Measurements from ENCODE around the gene ZCCHC8. TPM values are rescaled to one million over a fixed set of nuclear protein-coding genes. Genes with fewer than 3 reads are reported as not detected.

The ZCCHC8 gene
- total RNA-seq, 1 experiment from 2014 or later: 40.1 TPM

- ChIA-PET CTCF (interaction anchor here (1.1 to 3.0 kb wide), 2 partner anchors 16 to 22 kb away, joined by 5 to 20 read pairs; no protein-coding TSS in a partner anchor), POLR2A (interaction anchor here (1.0 to 6.8 kb wide), 4 partner anchors 16 to 196 kb away, joined by 4 to 52 read pairs (median 6); partner anchors contain the start of gene DIABLO)
- Histone ChIP-seq H3K4me1 (peaks cover 41% of the 10 kb centered on the region), H3K9me3 (no peaks in the 10 kb centered on the region), H3K27me3 (replicated peaks; ENCODE audit: control insufficient read depth, insufficient read depth, low read length) (no peaks in the 10 kb centered on the region), H3K36me3 (ENCODE audit: control insufficient read depth, insufficient read depth, low read length) (no peaks in the 10 kb centered on the region), H3K4me3 (ENCODE audit: low read depth, low read length) (peak within 1 kb of the TSS; percentile 66)
- no peaks in the 10 kb centered on the region for H3K27me3 Mint-ChIP-seq (ENCODE audit: insufficient read depth, unreplicated experiment)
- peak within 1 kb of the TSS; percentile 89 for H3K4me3 Mint-ChIP-seq (ENCODE audit: unreplicated experiment)
- peak within 1 kb of the TSS; percentile 91 for H3K27ac Mint-ChIP-seq (ENCODE audit: unreplicated experiment)
- peaks cover 20% of the 10 kb centered on the region for H3K36me3 Mint-ChIP-seq (ENCODE audit: insufficient read depth, unreplicated experiment)
- peaks cover 14% of the 10 kb centered on the region for H3K4me1 Mint-ChIP-seq (ENCODE audit: low read depth, unreplicated experiment)
- DNase-seq: peak; percentile 81 to 86
- intact Hi-C loops (cut with micrococcal nuclease; ENCODE audit: unreplicated experiment): loop anchor here (1.0 kb wide), 1 partner anchor 16 kb away; no protein-coding TSS in a partner anchor
- no TSS peak for BruUV-seq (replicated peaks)
- H3K9me3 Mint-ChIP-seq (ENCODE audit: unreplicated experiment): no peaks in the 10 kb centered on the region
- peak; percentile 35 to 55 for TF ChIP-seq CTCF (IDR thresholded peaks at IDR 0.05; ENCODE audit: insufficient read depth in 1 of 2, low read depth in 1 of 2, low read length in 1 of 2, severe bottlenecking in 1 of 2, unreplicated experiment in 1 of 2)
Measured at GRCh38 chr12:122421821-122422729, 78.7 kb downstream of the ZCCHC8 start, which contains the start of gene CLIP1. Gene CLIP1, minus strand, starts transcription at chr12:122422669. Its CDS starts 42,217 bp downstream, at chr12:122380452.

Other genes starting within 250 kb of the ZCCHC8 start
- gene VPS33A, start 234.4 kb downstream of the ZCCHC8 start, total RNA-seq (2022): 34.9 and 36.5 TPM in 2 replicates
- gene CLIP1, start 78.3 kb downstream of the ZCCHC8 start, total RNA-seq (2022): 80.9 and 85.0 TPM in 2 replicates
- gene RSRC2, start 26.0 kb upstream of the ZCCHC8 start, total RNA-seq (2022): 77.9 and 79.0 TPM in 2 replicates
- 55.8 and 57.0 TPM in 2 replicates for gene KNTC1, start 26.3 kb upstream of the ZCCHC8 start, total RNA-seq (2022)
- 0.16 and 0.18 TPM in 2 replicates for gene HCAR2, start 202.4 kb upstream of the ZCCHC8 start, total RNA-seq (2022)
- gene HCAR3, start 215.9 kb upstream of the ZCCHC8 start, total RNA-seq (2022): 0.28 and 0.32 TPM in 2 replicates
- gene HCAR1, start 229.9 kb upstream of the ZCCHC8 start, total RNA-seq (2022): 3.7 and 5.2 TPM in 2 replicates

Measured in Caco-2 (cell line).